CD4-positive, alpha-beta memory T cell (primary cell): ENCODE data around the gene DHX35. TPM values are rescaled to one million over a fixed set of nuclear protein-coding genes. Genes with fewer than 3 reads are reported as not detected.

ENCODE experiments used
- CTCF ChIA-PET: fragments of 350-600 bp; sonication (Branson Sonifier 250); formaldehyde crosslinking; loops from one replicate; lab custom pipeline; 2021; ENCODE audit warnings: inconsistent platforms; ENCODE audit not compliant: partially characterized antibody; lab: Charles Lee
- POLR2A ChIA-PET: fragments of 350-600 bp; sonication (Branson Sonifier 250); formaldehyde crosslinking; loops from one replicate; lab custom pipeline; 2021; ENCODE audit not compliant: partially characterized antibody; lab: Charles Lee
- DNase-seq, 5 donors: peaks; one replicate each; pipeline versions ENCODE4 v3.0.0 to v3.0.0-alpha.2; 2020 to 2022; ENCODE audit warnings: mixed read lengths in 1 of 5
- H3K27ac ChIP-seq: one replicate; pipeline ENCODE4 v1.7.0; 2013; ENCODE audit warnings: low read depth, low read length
- H3K27me3 ChIP-seq: 2 replicates; pipeline ENCODE4 v1.7.0; 2013; ENCODE audit warnings: mild to moderate bottlenecking, low read length, moderate library complexity; ENCODE audit not compliant: insufficient read depth
- H3K36me3 ChIP-seq: 2 replicates; pipeline ENCODE4 v1.7.0; 2013; ENCODE audit warnings: mild to moderate bottlenecking, low read length, moderate library complexity; ENCODE audit not compliant: insufficient read depth
- H3K4me1 ChIP-seq: 2 replicates; pipeline ENCODE4 v1.7.0; 2013; ENCODE audit warnings: mild to moderate bottlenecking, low read length, moderate library complexity; ENCODE audit not compliant: insufficient read depth
- H3K4me3 ChIP-seq, 2 donors: one replicate each; pipeline ENCODE4 v1.7.0; 2013; ENCODE audit warnings: low read length in 2 of 2, mild to moderate bottlenecking in 1 of 2
- H3K9me3 ChIP-seq, 2 donors: one replicate each; pipeline ENCODE4 v1.7.0; 2013; ENCODE audit warnings: low read length in 2 of 2, control low read depth in 1 of 2; ENCODE audit not compliant: control insufficient read depth in 1 of 2
- H3K27ac Mint-ChIP-seq, 7 donors: one replicate each; pipeline ENCODE4 v1.8.0; 2020 to 2021; ENCODE audit warnings: mixed read lengths in 7 of 7, mild to moderate bottlenecking in 6 of 7, inconsistent platforms in 3 of 7, moderate library complexity in 3 of 7
- H3K27me3 Mint-ChIP-seq, 2 donors: one replicate each; pipeline ENCODE4 v1.8.0; 2020 to 2021; ENCODE audit warnings: mixed read lengths in 2 of 2
- H3K36me3 Mint-ChIP-seq, 2 donors: one replicate each; pipeline ENCODE4 v1.8.0; 2020 to 2021; ENCODE audit warnings: mixed read lengths in 2 of 2, inconsistent platforms in 1 of 2, mild to moderate bottlenecking in 1 of 2
- H3K4me1 Mint-ChIP-seq, 4 donors: one replicate each; pipeline ENCODE4 v1.8.0; 2020 to 2021; ENCODE audit warnings: mixed read lengths in 4 of 4, mild to moderate bottlenecking in 1 of 4
- H3K4me3 Mint-ChIP-seq, 8 donors: one replicate each; pipeline ENCODE4 v1.8.0; 2020 to 2021; ENCODE audit warnings: mixed read lengths in 8 of 8, mild to moderate bottlenecking in 7 of 8, moderate library complexity in 6 of 8, inconsistent platforms in 3 of 8
- H3K9me3 Mint-ChIP-seq, 8 donors: one replicate each; pipeline ENCODE4 v1.8.0; 2020 to 2021; ENCODE audit warnings: mixed read lengths in 8 of 8, mild to moderate bottlenecking in 5 of 8, inconsistent platforms in 3 of 8, moderate library complexity in 1 of 8
- intact Hi-C: fragments of 100-400 bp; cut with micrococcal nuclease; formaldehyde crosslinking; loops from one replicate; pipeline ENCODE4 v1.15.1; 2023
- polyA plus RNA-seq, 2 donors: library from polyadenylated mRNA; unstranded; fragments of 300-500 nt; fragmentation: Illumina TruSeq; gene quantifications; one replicate each; pipeline ENCODE4 v1.2.3, GENCODE V29; 2021
- total RNA-seq, 2 experiments: library from RNA; stranded (reverse); gene quantifications; one replicate each; pipeline ENCODE4 v1.2.3, GENCODE V29; 2021

Gene DHX35
- total and polyA plus RNA-seq, 4 experiments from 2014 or later, result 2.7 to 11.8 (median 10.0) TPM

- Histone ChIP-seq H3K27me3 (no peaks in the 10 kb centered on the region), H3K36me3 (peaks cover 3% of the 10 kb centered on the region), H3K27ac (no peak overlapping the region), H3K9me3 (no peaks in the 10 kb centered on the region), H3K4me1 (peaks cover 26% of the 10 kb centered on the region), H3K4me3 (no peak overlapping the region)
- DNase-seq, result no peak
- intact Hi-C loops, result no loop called here
- peak overlapping the region; percentile 54 to 93 (median 73) for H3K27ac Mint-ChIP-seq
- H3K4me3 Mint-ChIP-seq, result peak overlapping the region in 5 of 8 donors; percentile 1 to 32 (median 15)
- ChIA-PET POLR2A (interaction anchor here (2.8 kb wide), 1 partner anchor 37 kb away, joined by 23 read pairs; the partner anchor contains the start of gene DHX35), CTCF (interaction anchor here (1.2 to 1.8 kb wide), 3 partner anchors 11 to 173 kb away, joined by 3 to 5 read pairs (median 4); no protein-coding TSS in a partner anchor)
- peaks cover 16 to 31% (median 22%) of the 10 kb centered on the region in 4 donors for H3K4me1 Mint-ChIP-seq
- peaks cover 0 to 29% of the 10 kb centered on the region in 2 donors for H3K36me3 Mint-ChIP-seq
- no peaks in the 10 kb centered on the region for H3K27me3 Mint-ChIP-seq
- peaks cover 0 to 2% (median 0%) of the 10 kb centered on the region in 8 donors for H3K9me3 Mint-ChIP-seq
Measured at GRCh38 chr20:38924718-38925117, 37.4 kb upstream of the DHX35 start.

GRCh38 chr20:38926142-38926933, 35.8 kb upstream of the DHX35 start, which contains the start of gene FAM83D:
TSS of gene FAM83D (plus strand) at chr20:38926417. CDS start at chr20:38926443, 26 bp downstream.
- Mint-ChIP-seq H3K27ac (peak within 1 kb of the TSS; percentile 32 to 93 (median 66)), H3K4me1 (peaks cover 21 to 37% (median 27%) of the 10 kb centered on the region in 4 donors), H3K27me3 (no peaks in the 10 kb centered on the region), H3K9me3 (peaks cover 0 to 2% (median 0%) of the 10 kb centered on the region in 8 donors), H3K4me3 (peak within 1 kb of the TSS; percentile 81 to 87 (median 82)), H3K36me3 (peaks cover 0 to 14% of the 10 kb centered on the region in 2 donors)
- intact Hi-C loops, result loop anchor here (1.0 to 2.0 kb wide), 4 partner anchors 36 to 454 kb away; partner anchors contain the start of genes ACTR5, DHX35 and RALGAPB
- peak within 1 kb of the TSS; percentile 51 for H3K27ac ChIP-seq
- H3K9me3 ChIP-seq, result no peaks in the 10 kb centered on the region
- DNase-seq, result peak; percentile 93 to 96 (median 95)
- peaks cover 33% of the 10 kb centered on the region for H3K4me1 ChIP-seq
- ChIA-PET CTCF (interaction anchor here (0.7 to 5.1 kb wide), 9 partner anchors 9 to 195 kb away, joined by 3 to 25 read pairs (median 3); partner anchors contain the start of gene DHX35), POLR2A (interaction anchor here (1.0 to 2.8 kb wide), 4 partner anchors 35 to 123 kb away, joined by 3 to 23 read pairs (median 5); partner anchors contain the start of genes DHX35 and PPP1R16B)
- peak within 1 kb of the TSS; percentile 57 to 70 for H3K4me3 ChIP-seq
- no peaks in the 10 kb centered on the region for H3K27me3 ChIP-seq
- H3K36me3 ChIP-seq, result peaks cover 3% of the 10 kb centered on the region

GRCh38 chr20:38926934-38927616, 35.1 kb upstream of the DHX35 start:
- Histone ChIP-seq H3K4me3 (peak overlapping the region; percentile 57 to 70), H3K27me3 (no peaks in the 10 kb centered on the region), H3K27ac (peak overlapping the region; percentile 51), H3K9me3 (no peaks in the 10 kb centered on the region), H3K36me3 (peaks cover 3% of the 10 kb centered on the region), H3K4me1 (peaks cover 33% of the 10 kb centered on the region)
- Mint-ChIP-seq H3K4me3 (peak overlapping the region; percentile 81 to 87 (median 82)), H3K9me3 (peaks cover 0 to 2% (median 0%) of the 10 kb centered on the region in 8 donors), H3K36me3 (peaks cover 0 to 7% of the 10 kb centered on the region in 2 donors), H3K4me1 (peaks cover 21 to 37% (median 27%) of the 10 kb centered on the region in 4 donors), H3K27me3 (no peaks in the 10 kb centered on the region), H3K27ac (peak overlapping the region in 4 of 7 donors; percentile 46 to 87 (median 67))
- intact Hi-C loops, result loop anchor here (1.0 to 2.0 kb wide), 5 partner anchors 35 to 454 kb away; partner anchors contain the start of genes ACTR5, DHX35 and RALGAPB
- ChIA-PET CTCF (interaction anchor here (0.7 to 5.1 kb wide), 7 partner anchors 10 to 122 kb away, joined by 3 to 25 read pairs (median 3); partner anchors contain the start of gene DHX35), POLR2A (interaction anchor here (1.0 to 2.8 kb wide), 4 partner anchors 35 to 122 kb away, joined by 3 to 23 read pairs (median 5); partner anchors contain the start of genes DHX35 and PPP1R16B)
- DNase-seq, result no peak

GRCh38 chr20:38927902-38928578, 34.1 kb upstream of the DHX35 start:
- H3K4me3 ChIP-seq, result no peak overlapping the region
- H3K27ac ChIP-seq, result no peak overlapping the region
- H3K36me3 ChIP-seq, result peaks cover 3% of the 10 kb centered on the region
- peak overlapping the region; percentile 57 to 87 (median 78) for H3K4me3 Mint-ChIP-seq
- DNase-seq, result no peak
- CTCF ChIA-PET, result interaction anchor here (0.7 to 5.1 kb wide), 5 partner anchors 10 to 202 kb away, joined by 3 to 25 read pairs (median 4); partner anchors contain the start of gene DHX35
- peaks cover 33% of the 10 kb centered on the region for H3K4me1 ChIP-seq
- peaks cover 0 to 3% of the 10 kb centered on the region in 2 donors for H3K36me3 Mint-ChIP-seq
- H3K9me3 Mint-ChIP-seq, result no peaks in the 10 kb centered on the region
- POLR2A ChIA-PET, result interaction anchor here (0.7 kb wide), 1 partner anchor 34 kb away, joined by 3 read pairs; the partner anchor contains the start of gene DHX35
- peak overlapping the region in 6 of 7 donors; percentile 36 to 87 (median 48) for H3K27ac Mint-ChIP-seq
- no peaks in the 10 kb centered on the region for H3K27me3 ChIP-seq
- no peaks in the 10 kb centered on the region for H3K9me3 ChIP-seq
- intact Hi-C loops, result loop anchor here (1.0 to 2.0 kb wide), 2 partner anchors 282 to 455 kb away; partner anchors contain the start of gene RALGAPB
- no peaks in the 10 kb centered on the region for H3K27me3 Mint-ChIP-seq
- peaks cover 21 to 37% (median 27%) of the 10 kb centered on the region in 4 donors for H3K4me1 Mint-ChIP-seq

GRCh38 chr20:38930242-38930569, 31.9 kb upstream of the DHX35 start:
- Mint-ChIP-seq H3K27ac (peak overlapping the region in 1 of 7 donors; percentile 0), H3K4me1 (peaks cover 17 to 31% (median 25%) of the 10 kb centered on the region in 4 donors), H3K27me3 (no peaks in the 10 kb centered on the region), H3K9me3 (no peaks in the 10 kb centered on the region), H3K4me3 (peak overlapping the region in 1 of 8 donors; percentile 69), H3K36me3 (no peaks in the 10 kb centered on the region)
- Histone ChIP-seq H3K4me1 (peaks cover 33% of the 10 kb centered on the region), H3K36me3 (no peaks in the 10 kb centered on the region), H3K4me3 (no peak overlapping the region), H3K27me3 (no peaks in the 10 kb centered on the region), H3K27ac (no peak overlapping the region), H3K9me3 (no peaks in the 10 kb centered on the region)
- ChIA-PET CTCF (interaction anchor here (1.2 to 5.1 kb wide), 3 partner anchors 23 to 150 kb away, joined by 3 to 25 read pairs (median 3); partner anchors contain the start of gene DHX35), POLR2A (interaction anchor here (0.6 kb wide), 1 partner anchor 55 kb away, joined by 3 read pairs; no protein-coding TSS in a partner anchor)
- intact Hi-C loops, result no loop called here
- DNase-seq, result no peak

GRCh38 chr20:38931984-38932383, 30.2 kb upstream of the DHX35 start:
- Histone ChIP-seq H3K36me3 (no peaks in the 10 kb centered on the region), H3K4me3 (no peak overlapping the region), H3K27ac (no peak overlapping the region), H3K27me3 (no peaks in the 10 kb centered on the region), H3K4me1 (peaks cover 30% of the 10 kb centered on the region), H3K9me3 (no peaks in the 10 kb centered on the region)
- no peak overlapping the region for H3K27ac Mint-ChIP-seq
- H3K36me3 Mint-ChIP-seq, result no peaks in the 10 kb centered on the region
- POLR2A ChIA-PET, result interaction anchor here (1.1 kb wide), 1 partner anchor 30 kb away, joined by 3 read pairs; the partner anchor contains the start of gene DHX35
- CTCF ChIA-PET, result no interaction called here
- intact Hi-C loops, result no loop called here
- H3K27me3 Mint-ChIP-seq, result no peaks in the 10 kb centered on the region
- DNase-seq, result no peak
- H3K4me1 Mint-ChIP-seq, result peaks cover 17 to 23% (median 20%) of the 10 kb centered on the region in 4 donors
- no peaks in the 10 kb centered on the region for H3K9me3 Mint-ChIP-seq
- no peak overlapping the region for H3K4me3 Mint-ChIP-seq
